Stomach (tissue), 4 donors: ENCODE measurements around the gene TEX10.

Experiments used
- CTCF ChIP-seq, 7 experiments: fragments of 450-650 bp in 4 of 7; fragments of 200-600 bp in 3 of 7; sonication (generic) in 3 of 7; IDR thresholded peaks; one replicate each; pipeline ENCODE4 v1.5.1; 2016 to 2019; ENCODE audit warnings: antibody characterized with exemption in 7 of 7, control low read depth in 2 of 7, mild to moderate bottlenecking in 1 of 7
- EP300 ChIP-seq: sonication (generic); formaldehyde crosslinking; IDR thresholded peaks from one replicate; pipeline ENCODE4 v1.6.1; 2017; ENCODE audit warnings: antibody characterized with exemption
- POLR2A ChIP-seq, 4 donors: fragments of 450-650 bp; IDR thresholded peaks; one replicate each; pipeline ENCODE4 v1.6.1; 2016; ENCODE audit warnings: antibody characterized with exemption in 4 of 4, control low read depth in 2 of 4, mild to moderate bottlenecking in 1 of 4, moderate library complexity in 1 of 4
- POLR2AphosphoS5 ChIP-seq, 3 donors: sonication (generic); formaldehyde crosslinking; IDR thresholded peaks; one replicate each; pipeline ENCODE4 v1.6.1; 2016; ENCODE audit warnings: antibody characterized with exemption in 3 of 3

GRCh38 chr9:100306283-100306682 is 46.5 kb downstream of the TEX10 start:
- TF ChIP-seq POLR2AphosphoS5 (IDR thresholded peaks at IDR 0.05) (no peak), POLR2A (IDR thresholded peaks at IDR 0.05) (no peak), CTCF (IDR thresholded peaks at IDR 0.05) (no peak), EP300 (no peak)
